Mesothelial cell of epicardium (in vitro differentiated cells): ENCODE measurements around the gene OSBPL5. TPM values are rescaled to one million over a fixed set of nuclear protein-coding genes. Genes with fewer than 3 reads are reported as not detected.

ENCODE experiments used
- DNase-seq, 2 experiments: peaks; one replicate each; pipeline ENCODE4 v3.0.0; 2021; ENCODE audit warnings: low spot score in 2 of 2; ENCODE audit not compliant: unreplicated experiment in 2 of 2
- H3K27ac Mint-ChIP-seq: 2 replicates; pipeline ENCODE4 v1.8.0; 2021; ENCODE audit warnings: mixed read lengths
- H3K27me3 Mint-ChIP-seq: 2 replicates; pipeline ENCODE4 v1.8.0; 2021; ENCODE audit warnings: low read depth, mixed read lengths
- H3K36me3 Mint-ChIP-seq: 2 replicates; pipeline ENCODE4 v1.8.0; 2021; ENCODE audit warnings: mixed read lengths
- H3K4me1 Mint-ChIP-seq: 2 replicates; pipeline ENCODE4 v1.8.0; 2021; ENCODE audit warnings: mixed read lengths
- H3K4me3 Mint-ChIP-seq: 2 replicates; pipeline ENCODE4 v1.8.0; 2021; ENCODE audit warnings: mild to moderate bottlenecking, moderate library complexity, mixed read lengths
- H3K9me3 Mint-ChIP-seq: 2 replicates; pipeline ENCODE4 v1.8.0; 2021; ENCODE audit warnings: mixed read lengths
- total RNA-seq: library from RNA; stranded (reverse); gene quantifications from 3 replicates; pipeline ENCODE4 v1.2.1, GENCODE V29; 2021
- TF ChIP-seq, protein P1 (sequence below): fragments of 200-600 bp; sonication (generic); IDR thresholded peaks from one replicate; pipeline ENCODE4 v1.5.0; 2021; ENCODE audit warnings: antibody characterized with exemption; ENCODE audit not compliant: unreplicated experiment

The OSBPL5 gene
- total RNA-seq, 1 donor from 2014 or later: 37.1 TPM

DNA sequence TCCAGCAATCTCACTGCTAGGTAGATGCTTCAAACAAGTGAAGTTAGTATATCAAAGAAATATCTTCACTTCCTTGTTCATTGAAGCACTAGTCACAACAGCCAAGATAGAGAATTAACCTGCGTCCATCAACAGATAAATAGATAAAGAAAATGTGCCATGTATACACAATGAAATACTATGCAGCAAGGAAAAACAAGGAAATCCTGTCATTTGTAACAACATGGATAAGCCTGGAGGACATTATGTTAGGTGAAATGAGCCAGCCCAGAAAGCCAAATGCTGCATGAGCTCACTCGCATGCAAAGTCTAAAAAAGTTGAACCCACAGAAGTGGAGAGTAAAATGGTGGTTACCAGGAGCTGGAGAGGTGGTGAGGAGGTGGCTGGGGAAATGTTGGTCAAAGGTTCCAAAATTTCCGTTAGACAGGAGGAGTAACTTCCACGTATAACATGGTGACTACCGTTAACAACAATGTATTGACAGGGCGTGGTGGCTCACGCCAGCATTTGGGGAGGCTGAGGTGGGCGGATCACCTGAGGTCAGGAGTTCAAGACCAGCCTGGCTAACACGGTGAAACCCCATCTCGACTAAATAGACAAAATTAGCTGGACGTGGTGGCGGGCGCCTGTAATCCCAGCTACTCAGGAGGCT is 84.3 kb downstream of the OSBPL5 start:
- Mint-ChIP-seq H3K9me3 (no peaks in the 10 kb centered on the region), H3K27me3 (peaks cover 17% of the 10 kb centered on the region), H3K4me1 (no peaks in the 10 kb centered on the region), H3K4me3 (no peak overlapping the region), H3K27ac (no peak overlapping the region), H3K36me3 (no peaks in the 10 kb centered on the region)
- TF ChIP-seq, protein P1, sequence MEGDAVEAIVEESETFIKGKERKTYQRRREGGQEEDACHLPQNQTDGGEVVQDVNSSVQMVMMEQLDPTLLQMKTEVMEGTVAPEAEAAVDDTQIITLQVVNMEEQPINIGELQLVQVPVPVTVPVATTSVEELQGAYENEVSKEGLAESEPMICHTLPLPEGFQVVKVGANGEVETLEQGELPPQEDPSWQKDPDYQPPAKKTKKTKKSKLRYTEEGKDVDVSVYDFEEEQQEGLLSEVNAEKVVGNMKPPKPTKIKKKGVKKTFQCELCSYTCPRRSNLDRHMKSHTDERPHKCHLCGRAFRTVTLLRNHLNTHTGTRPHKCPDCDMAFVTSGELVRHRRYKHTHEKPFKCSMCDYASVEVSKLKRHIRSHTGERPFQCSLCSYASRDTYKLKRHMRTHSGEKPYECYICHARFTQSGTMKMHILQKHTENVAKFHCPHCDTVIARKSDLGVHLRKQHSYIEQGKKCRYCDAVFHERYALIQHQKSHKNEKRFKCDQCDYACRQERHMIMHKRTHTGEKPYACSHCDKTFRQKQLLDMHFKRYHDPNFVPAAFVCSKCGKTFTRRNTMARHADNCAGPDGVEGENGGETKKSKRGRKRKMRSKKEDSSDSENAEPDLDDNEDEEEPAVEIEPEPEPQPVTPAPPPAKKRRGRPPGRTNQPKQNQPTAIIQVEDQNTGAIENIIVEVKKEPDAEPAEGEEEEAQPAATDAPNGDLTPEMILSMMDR: no peak
- DNase-seq: no peak

DNA sequence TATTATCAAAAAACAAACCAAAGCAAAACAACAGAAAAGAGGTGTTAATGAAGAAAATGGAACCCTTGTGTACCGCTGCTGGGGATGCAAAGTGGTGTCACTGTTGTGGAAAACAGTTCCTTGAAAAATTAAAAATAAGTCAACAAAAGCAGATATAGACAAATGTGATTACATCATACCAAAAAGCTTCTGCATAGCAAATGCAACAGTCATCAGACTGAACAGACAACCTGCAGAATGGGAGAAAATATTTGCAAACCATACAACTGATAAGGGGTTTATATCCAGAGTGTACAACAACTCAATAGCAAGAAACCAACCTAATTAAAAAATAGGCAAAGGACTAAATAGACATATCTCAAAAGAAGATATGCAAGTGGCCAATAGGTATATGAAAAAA is 85.0 kb downstream of the OSBPL5 start:
- Mint-ChIP-seq H3K4me1 (no peaks in the 10 kb centered on the region), H3K27me3 (peaks cover 12% of the 10 kb centered on the region), H3K9me3 (no peaks in the 10 kb centered on the region), H3K27ac (no peak overlapping the region), H3K4me3 (no peak overlapping the region), H3K36me3 (no peaks in the 10 kb centered on the region)
- DNase-seq: no peak
- TF ChIP-seq, protein P1: no peak

DNA sequence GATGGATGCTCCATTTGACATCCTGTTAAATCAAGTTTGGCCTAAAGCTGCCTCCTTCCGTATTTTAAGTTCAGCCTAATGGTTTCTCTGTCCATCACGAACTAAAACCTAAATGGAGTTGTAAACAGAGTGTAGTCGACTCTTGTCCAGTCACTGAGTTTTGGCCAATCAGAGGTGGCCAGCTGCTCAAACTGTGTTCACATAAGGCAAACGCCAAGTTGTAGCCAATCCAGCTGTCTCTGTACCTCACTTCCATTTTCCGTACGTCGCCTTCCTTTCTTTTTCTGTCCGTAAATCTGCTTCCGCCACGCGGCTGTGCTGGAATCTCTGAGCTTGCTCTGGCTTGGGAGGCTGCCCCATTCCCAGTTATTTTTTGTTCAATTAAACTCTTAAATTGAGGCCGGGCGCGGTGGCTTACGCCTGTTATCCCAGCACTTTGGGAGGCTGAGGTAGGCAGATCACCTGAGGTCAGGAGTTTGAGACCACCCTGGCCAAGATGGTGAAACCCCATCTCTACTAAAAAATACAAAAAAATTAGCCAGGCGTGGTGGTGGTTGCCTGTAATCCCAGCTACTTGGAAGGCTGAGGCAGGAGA is 87.2 kb downstream of the OSBPL5 start:
- no peaks in the 10 kb centered on the region for H3K4me1 Mint-ChIP-seq
- H3K27me3 Mint-ChIP-seq: peaks cover 5% of the 10 kb centered on the region
- H3K36me3 Mint-ChIP-seq: no peaks in the 10 kb centered on the region
- no peak overlapping the region for H3K4me3 Mint-ChIP-seq
- TF ChIP-seq, protein P1: no peak
- no peak overlapping the region for H3K27ac Mint-ChIP-seq
- no peaks in the 10 kb centered on the region for H3K9me3 Mint-ChIP-seq
- no peak for DNase-seq

DNA sequence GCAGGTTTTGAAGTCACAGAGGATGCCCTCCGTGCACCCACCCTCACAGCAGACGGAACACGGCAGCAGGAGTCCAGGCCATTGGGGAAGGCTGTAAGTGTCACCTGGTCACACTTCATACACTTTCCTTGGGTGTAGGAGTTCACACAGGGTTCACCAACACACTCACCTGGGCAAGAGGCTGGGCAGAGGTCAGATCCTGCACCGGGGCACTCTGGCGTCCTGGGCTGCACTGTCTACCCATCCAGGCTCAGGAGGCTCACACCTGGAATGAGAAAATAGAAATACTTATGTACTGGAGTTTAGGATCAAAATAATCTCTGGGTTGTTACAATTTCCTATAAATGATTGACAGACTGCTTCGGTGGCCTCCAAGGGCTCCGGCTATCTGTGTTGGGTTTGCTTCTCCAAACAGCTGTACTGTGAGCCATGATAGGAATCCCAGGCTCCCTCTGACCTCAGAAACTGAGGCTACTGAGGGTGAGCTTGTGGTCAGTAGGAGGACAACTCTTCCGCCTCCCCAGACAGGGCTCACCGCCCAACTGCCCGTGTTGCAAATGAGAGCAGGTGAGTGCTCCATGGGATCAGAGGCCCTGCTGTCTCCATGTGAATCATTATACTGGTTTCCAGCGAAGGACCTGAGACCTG is 87.8 kb downstream of the OSBPL5 start:
- Mint-ChIP-seq H3K9me3 (no peaks in the 10 kb centered on the region), H3K27ac (no peak overlapping the region)

DNA sequence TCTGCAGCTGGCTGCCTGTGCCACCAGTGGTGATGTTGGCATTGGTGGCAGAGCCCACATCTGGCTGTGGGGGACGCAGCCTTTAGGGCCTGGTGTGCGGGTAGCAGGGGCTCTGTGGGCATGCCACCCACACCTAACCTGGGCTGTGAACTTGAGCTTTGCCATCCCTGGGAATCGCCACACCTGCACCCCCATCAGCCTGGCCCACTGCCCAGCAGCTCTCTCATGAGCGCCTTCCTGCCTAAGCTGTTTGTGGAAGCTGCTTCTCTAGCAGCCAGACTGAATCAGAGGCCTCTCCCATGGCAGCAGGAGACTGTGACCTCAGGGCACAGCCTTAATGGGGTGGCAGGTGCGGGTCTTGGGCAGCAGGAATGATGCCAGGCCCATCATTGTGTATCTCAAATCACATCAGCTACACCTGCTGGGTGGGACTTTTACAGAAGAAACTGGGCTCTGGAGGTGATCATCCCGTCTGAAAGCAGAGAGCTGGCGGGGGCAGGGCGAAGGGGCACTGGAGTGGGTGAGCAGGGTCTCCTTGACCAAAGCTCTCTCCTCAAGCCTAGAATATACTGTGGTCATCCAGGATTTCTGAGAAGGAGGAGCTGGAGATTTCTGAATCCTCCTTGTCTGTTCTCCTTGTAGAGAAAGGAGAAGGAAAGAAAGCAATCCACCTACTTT is 90.1 kb downstream of the OSBPL5 start:
- no peaks in the 10 kb centered on the region for H3K36me3 Mint-ChIP-seq

More for the DNA sequence above, 87.8 kb downstream of the OSBPL5 start:
- H3K4me3 Mint-ChIP-seq: no peak overlapping the region
- H3K27me3 Mint-ChIP-seq: peaks cover 5% of the 10 kb centered on the region
- no peaks in the 10 kb centered on the region for H3K36me3 Mint-ChIP-seq
- TF ChIP-seq, protein P1: no peak
- no peaks in the 10 kb centered on the region for H3K4me1 Mint-ChIP-seq
- DNase-seq: no peak

More for the DNA sequence above, 90.1 kb downstream of the OSBPL5 start:
- DNase-seq: no peak
- TF ChIP-seq, protein P1: no peak
- no peak overlapping the region for H3K4me3 Mint-ChIP-seq
- no peaks in the 10 kb centered on the region for H3K4me1 Mint-ChIP-seq
- H3K27ac Mint-ChIP-seq: no peak overlapping the region
- H3K27me3 Mint-ChIP-seq: peaks cover 3% of the 10 kb centered on the region
- H3K9me3 Mint-ChIP-seq: no peaks in the 10 kb centered on the region
